Fibroblast of lung (primary cell): ENCODE data around the gene NAV1. TPM values are rescaled to one million over a fixed set of nuclear protein-coding genes. Genes with fewer than 3 reads are reported as not detected.

ENCODE experiments used
- DNase-seq, 2 donors: peaks; one replicate each; pipeline versions ENCODE4 v3.0.0 to v3.0.0-alpha.2; 2010; ENCODE audit warnings: low read depth in 2 of 2
- H2AFZ ChIP-seq: 2 replicates; pipeline ENCODE4 v1.5.1; 2012; ENCODE audit warnings: low read length, control low read depth, inconsistent platforms
- H3K27ac ChIP-seq: 2 replicates; pipeline ENCODE4 v1.5.1; 2011; ENCODE audit warnings: low read length, control low read depth; ENCODE audit not compliant: insufficient read depth
- H3K27me3 ChIP-seq: 2 replicates; pipeline ENCODE4 v1.5.1; 2011; ENCODE audit warnings: mild to moderate bottlenecking, low read length; ENCODE audit not compliant: control insufficient read depth, insufficient read depth
- H3K36me3 ChIP-seq: 2 replicates; pipeline ENCODE4 v1.5.1; 2011; ENCODE audit warnings: low read length; ENCODE audit not compliant: control insufficient read depth, insufficient read depth
- H3K4me1 ChIP-seq: 2 replicates; pipeline ENCODE4 v1.5.1; 2011; ENCODE audit warnings: low read length; ENCODE audit not compliant: control insufficient read depth, insufficient read depth; ENCODE audit errors: extremely low read depth
- H3K4me2 ChIP-seq: 2 replicates; pipeline ENCODE4 v1.5.1; 2011; ENCODE audit warnings: low read length, control low read depth; ENCODE audit not compliant: insufficient read depth; ENCODE audit errors: extremely low read depth
- H3K4me3 ChIP-seq, 4 experiments: fragments of 200-600 bp in 1 of 4; sonication (generic) in 1 of 4; replicated peaks in 1 of 4; 2 replicates each; pipeline ENCODE4 v1.5.1; 2011 to 2016; ENCODE audit warnings: low read length in 4 of 4, low read depth in 3 of 4, mild to moderate bottlenecking in 3 of 4, control low read depth in 2 of 4, inconsistent platforms in 1 of 4, mixed read lengths in 1 of 4; ENCODE audit not compliant: insufficient read depth in 1 of 4; ENCODE audit errors: control extremely low read depth in 1 of 4
- H3K79me2 ChIP-seq: 2 replicates; pipeline ENCODE4 v1.5.1; 2012; ENCODE audit warnings: mild to moderate bottlenecking, low read length, inconsistent platforms; ENCODE audit not compliant: control insufficient read depth, insufficient read depth
- H3K9ac ChIP-seq: 2 replicates; pipeline ENCODE4 v1.5.1; 2011; ENCODE audit warnings: mild to moderate bottlenecking, low read length, control low read depth; ENCODE audit not compliant: insufficient read depth
- H3K9me3 ChIP-seq: 2 replicates; pipeline ENCODE4 v1.5.1; 2012; ENCODE audit warnings: low read depth, low read length; ENCODE audit not compliant: control insufficient read depth, insufficient read depth
- H4K20me1 ChIP-seq: 2 replicates; pipeline ENCODE4 v1.5.1; 2011; ENCODE audit warnings: low read length; ENCODE audit not compliant: control insufficient read depth, insufficient read depth; ENCODE audit errors: extremely low read depth
- EZH2 ChIP-seq: IDR thresholded peaks from 2 replicates; pipeline ENCODE4 v1.5.1; 2012; ENCODE audit warnings: low read length, control low read depth, mild to moderate bottlenecking; ENCODE audit errors: missing control alignments
- polyA plus RNA-seq, 2 donors: library from polyadenylated mRNA; depleted of rRNA in 1 of 2; stranded (reverse) in 1 of 2; unstranded in 1 of 2; fragments of >200 nt; gene quantifications; 2 replicates each; pipeline ENCODE4 v1.2.1, GENCODE V29; 2011 to 2012; ENCODE audit warnings: missing spikeins in 1 of 2
- total RNA-seq: library from RNA; depleted of rRNA; stranded (reverse); fragments of >200 nt; gene quantifications from 2 replicates; pipeline ENCODE4 v1.2.1, GENCODE V29; 2014
- TF ChIP-seq, protein P1 (sequence below), 2 donors: IDR thresholded peaks in 1 of 2; conservative IDR thresholded peaks in 1 of 2; 1 replicate in 1 of 2; 2 replicates in 1 of 2; pipeline ENCODE4 v1.5.1; 2011 to 2012; ENCODE audit warnings: low read length in 2 of 2, control low read depth in 1 of 2, inconsistent platforms in 1 of 2, low read depth in 1 of 2, mild to moderate bottlenecking in 1 of 2

Gene NAV1
- total and polyA plus RNA-seq, 2 donors (not counting 1 experiment from before 2014, with no cell fraction given): 19.8 to 64.0 TPM

DNA sequence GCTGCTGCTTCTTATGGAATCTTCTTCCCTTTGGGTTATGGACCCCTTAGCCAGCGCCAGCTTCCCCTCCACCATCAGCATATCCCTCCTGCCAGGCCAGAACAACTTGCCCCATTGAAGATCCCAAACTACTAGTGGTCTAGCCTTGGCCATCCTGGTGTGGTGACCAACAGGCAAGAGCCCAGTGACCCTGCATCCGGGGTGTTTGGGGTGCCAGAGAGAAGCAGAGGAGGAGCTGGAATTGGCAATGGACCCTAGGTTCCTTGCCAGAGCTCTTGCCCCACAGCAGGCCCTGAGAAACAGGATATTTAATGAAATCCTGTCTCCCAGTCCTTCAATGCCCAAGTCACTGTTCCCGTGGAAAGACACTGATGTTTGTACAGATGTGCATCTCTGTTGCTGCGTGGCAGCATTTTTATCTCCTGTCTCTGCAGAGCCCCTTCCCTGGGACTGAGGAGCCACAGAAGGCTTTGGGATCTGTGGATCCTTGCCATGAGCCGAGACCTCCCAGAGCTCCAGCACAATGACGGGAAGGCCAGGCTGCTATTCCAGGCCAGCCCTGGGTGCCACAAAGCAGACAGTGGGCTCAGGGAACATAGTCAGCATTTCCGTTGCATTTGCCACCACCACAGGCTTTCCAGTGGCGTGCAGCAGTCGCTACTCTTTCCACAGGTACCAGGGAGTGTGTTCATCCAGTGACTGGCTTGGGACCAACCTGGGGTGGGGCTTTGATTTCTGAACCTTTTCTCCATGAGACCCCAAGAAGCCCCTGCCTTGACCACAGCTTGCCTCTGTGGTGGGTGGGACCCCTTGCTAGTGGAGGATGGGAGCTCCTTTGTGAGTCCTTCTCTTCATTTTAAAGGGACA is 21.6 kb downstream of the NAV1 start:
- DNase-seq: no peak
- Histone ChIP-seq H3K4me1 (peaks cover 47% of the 10 kb centered on the region), H3K4me3 (no peak overlapping the region), H4K20me1 (no peaks in the 10 kb centered on the region), H3K27ac (peak overlapping the region; percentile 84), H2AFZ (no peak overlapping the region), H3K9me3 (no peaks in the 10 kb centered on the region), H3K36me3 (no peaks in the 10 kb centered on the region), H3K4me2 (no peak overlapping the region), H3K9ac (no peak overlapping the region), H3K79me2 (peaks cover 44% of the 10 kb centered on the region), H3K27me3 (no peaks in the 10 kb centered on the region)
- TF ChIP-seq EZH2: no peak
- TF ChIP-seq, protein P1, sequence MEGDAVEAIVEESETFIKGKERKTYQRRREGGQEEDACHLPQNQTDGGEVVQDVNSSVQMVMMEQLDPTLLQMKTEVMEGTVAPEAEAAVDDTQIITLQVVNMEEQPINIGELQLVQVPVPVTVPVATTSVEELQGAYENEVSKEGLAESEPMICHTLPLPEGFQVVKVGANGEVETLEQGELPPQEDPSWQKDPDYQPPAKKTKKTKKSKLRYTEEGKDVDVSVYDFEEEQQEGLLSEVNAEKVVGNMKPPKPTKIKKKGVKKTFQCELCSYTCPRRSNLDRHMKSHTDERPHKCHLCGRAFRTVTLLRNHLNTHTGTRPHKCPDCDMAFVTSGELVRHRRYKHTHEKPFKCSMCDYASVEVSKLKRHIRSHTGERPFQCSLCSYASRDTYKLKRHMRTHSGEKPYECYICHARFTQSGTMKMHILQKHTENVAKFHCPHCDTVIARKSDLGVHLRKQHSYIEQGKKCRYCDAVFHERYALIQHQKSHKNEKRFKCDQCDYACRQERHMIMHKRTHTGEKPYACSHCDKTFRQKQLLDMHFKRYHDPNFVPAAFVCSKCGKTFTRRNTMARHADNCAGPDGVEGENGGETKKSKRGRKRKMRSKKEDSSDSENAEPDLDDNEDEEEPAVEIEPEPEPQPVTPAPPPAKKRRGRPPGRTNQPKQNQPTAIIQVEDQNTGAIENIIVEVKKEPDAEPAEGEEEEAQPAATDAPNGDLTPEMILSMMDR (conservative IDR thresholded peaks at IDR 0.05 in 1 of 2, IDR thresholded peaks at IDR 0.05 in 1 of 2; ENCODE audit: low read depth in 1 of 2, low read length in 2 of 2): no peak

DNA sequence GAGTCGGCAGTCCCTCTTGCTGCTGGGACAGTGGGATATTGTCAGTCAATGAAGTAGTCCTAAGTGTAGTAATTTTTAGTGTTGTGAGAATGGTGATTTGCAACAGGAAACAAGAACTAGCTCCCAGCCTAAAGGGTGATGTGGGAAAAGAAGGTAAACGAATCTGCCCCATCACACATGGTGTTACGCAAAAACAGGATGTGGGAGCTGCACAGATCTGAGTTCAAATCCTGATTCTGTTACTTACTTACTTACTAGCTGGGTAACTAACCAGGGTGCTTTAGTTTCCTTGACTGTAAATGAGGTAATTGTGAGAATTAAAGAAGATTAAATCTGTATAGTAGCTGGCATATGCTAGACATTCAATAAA is 22.3 kb downstream of the NAV1 start:
- H3K4me2 ChIP-seq: no peak overlapping the region

DNA sequence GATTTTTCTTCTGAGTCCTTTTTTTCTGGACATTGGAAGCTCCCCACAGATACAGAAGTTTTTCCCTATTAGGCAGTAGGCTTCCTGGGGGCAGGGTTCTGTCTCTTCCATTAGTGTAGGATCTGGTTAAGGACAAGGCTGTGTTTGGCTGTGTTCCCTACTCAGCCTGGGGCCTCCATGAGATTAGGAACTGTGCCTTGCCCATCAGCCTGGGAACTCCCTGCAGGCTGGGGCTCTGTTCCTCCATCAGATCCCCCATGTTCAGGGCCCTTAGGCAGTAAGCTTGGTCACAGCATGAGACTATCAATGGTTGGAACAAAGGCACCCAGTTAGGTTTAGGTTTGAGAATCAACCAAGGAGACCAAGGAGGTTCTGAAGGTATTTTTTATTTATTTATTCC is 22.7 kb downstream of the NAV1 start:
- no peak overlapping the region for H3K9ac ChIP-seq
- peaks cover 47% of the 10 kb centered on the region for H3K4me1 ChIP-seq
- H3K4me3 ChIP-seq: no peak overlapping the region
- no peaks in the 10 kb centered on the region for H3K36me3 ChIP-seq
- no peaks in the 10 kb centered on the region for H3K27me3 ChIP-seq
- H2AFZ ChIP-seq: no peak overlapping the region
- H3K4me2 ChIP-seq: no peak overlapping the region
- H4K20me1 ChIP-seq: no peaks in the 10 kb centered on the region
- TF ChIP-seq, protein P1 (conservative IDR thresholded peaks at IDR 0.05 in 1 of 2, IDR thresholded peaks at IDR 0.05 in 1 of 2; ENCODE audit: low read depth in 1 of 2, low read length in 2 of 2): no peak
- TF ChIP-seq EZH2: no peak
- H3K79me2 ChIP-seq: peaks cover 45% of the 10 kb centered on the region
- peak in 1 of 2 donors; percentile 48 for DNase-seq
- no peaks in the 10 kb centered on the region for H3K9me3 ChIP-seq
- H3K27ac ChIP-seq: peak overlapping the region; percentile 84

More for the DNA sequence above, 22.3 kb downstream of the NAV1 start:
- no peak for DNase-seq
- Histone ChIP-seq H3K4me3 (no peak overlapping the region), H3K27me3 (no peaks in the 10 kb centered on the region), H3K79me2 (peaks cover 43% of the 10 kb centered on the region), H3K4me1 (peaks cover 47% of the 10 kb centered on the region), H3K9ac (no peak overlapping the region), H3K36me3 (no peaks in the 10 kb centered on the region), H4K20me1 (no peaks in the 10 kb centered on the region), H3K9me3 (no peaks in the 10 kb centered on the region), H2AFZ (no peak overlapping the region), H3K27ac (peak overlapping the region; percentile 84)
- TF ChIP-seq, protein P1 (conservative IDR thresholded peaks at IDR 0.05 in 1 of 2, IDR thresholded peaks at IDR 0.05 in 1 of 2; ENCODE audit: low read depth in 1 of 2, low read length in 2 of 2): no peak
